Stomach (tissue), 9 donors: ENCODE results near the gene EFCC1. TPM values are rescaled to one million over a fixed set of nuclear protein-coding genes. Genes with fewer than 3 reads are reported as not detected.

Experiments
- DNase-seq, 2 donors: peaks; one replicate each; pipeline versions ENCODE4 v3.0.0 to v3.0.0-alpha.2; 2013 to 2019
- H3K27ac ChIP-seq, 5 donors: fragments of 200-600 bp in 4 of 5; sonication (generic) in 4 of 5; one replicate each; pipeline ENCODE4 v1.5.1; 2013 to 2019; ENCODE audit warnings: mild to moderate bottlenecking in 1 of 5, moderate library complexity in 1 of 5
- H3K27me3 ChIP-seq, 3 donors: fragments of 200-600 bp; sonication (generic); one replicate each; pipeline ENCODE4 v1.5.1; 2017 to 2019; ENCODE audit warnings: mixed run types in 1 of 3
- H3K36me3 ChIP-seq, 4 donors: fragments of 200-600 bp; sonication (generic); 1 replicate in 3 of 4; 2 replicates in 1 of 4; pipeline ENCODE4 v1.5.1; 2016 to 2019
- H3K4me1 ChIP-seq, 4 donors: fragments of 200-600 bp; sonication (generic); one replicate each; pipeline ENCODE4 v1.5.1; 2016 to 2019
- H3K4me3 ChIP-seq, 4 donors: fragments of 200-600 bp; sonication (generic) in 3 of 4; one replicate each; pipeline ENCODE4 v1.5.1; 2016 to 2019; ENCODE audit warnings: mild to moderate bottlenecking in 1 of 4
- H3K9me3 ChIP-seq, 4 donors: fragments of 200-600 bp; sonication (generic); one replicate each; pipeline ENCODE4 v1.5.1; 2016 to 2019
- EP300 ChIP-seq: sonication (generic); formaldehyde crosslinking; IDR thresholded peaks from one replicate; pipeline ENCODE4 v1.6.1; 2017; ENCODE audit warnings: antibody characterized with exemption
- POLR2A ChIP-seq, 4 donors: fragments of 450-650 bp; IDR thresholded peaks; one replicate each; pipeline ENCODE4 v1.6.1; 2016; ENCODE audit warnings: antibody characterized with exemption in 4 of 4, control low read depth in 2 of 4, mild to moderate bottlenecking in 1 of 4, moderate library complexity in 1 of 4
- POLR2AphosphoS5 ChIP-seq, 3 donors: sonication (generic); formaldehyde crosslinking; IDR thresholded peaks; one replicate each; pipeline ENCODE4 v1.6.1; 2016; ENCODE audit warnings: antibody characterized with exemption in 3 of 3
- WGBS, 5 donors: extraction: QIAGEN DNeasy Blood & Tissue Kit in 3 of 5; methylation state at CpG; one replicate each; pipeline versions ENCODE4 v1.1.5 to v1.1.7; 2013 to 2018; 5-methylcytosine and 5-hydroxymethylcytosine counted together
- intact Hi-C: fragments of 100-400 bp; cut with DNase I; formaldehyde crosslinking; loops from one replicate; pipeline ENCODE4 v1.15.1; 2023; ENCODE audit warnings: low total_unique reads
- polyA plus RNA-seq, 3 donors: library from polyadenylated mRNA; stranded (reverse); fragments of 200-250 nt; gene quantifications; one replicate each; pipeline ENCODE4 v1.2.3, GENCODE V29; 2013
- total RNA-seq, 5 donors: library from RNA; depleted of rRNA; stranded (reverse); fragments of >200 nt; gene quantifications; one replicate each; pipeline versions ENCODE4 v1.1.0 to v1.2.3, GENCODE V29; 2014 to 2016
- TF ChIP-seq, protein P1 (sequence below), 7 experiments: fragments of 450-650 bp in 4 of 7; fragments of 200-600 bp in 3 of 7; sonication (generic) in 3 of 7; IDR thresholded peaks; one replicate each; pipeline ENCODE4 v1.5.1; 2016 to 2019; ENCODE audit warnings: antibody characterized with exemption in 7 of 7, control low read depth in 2 of 7, mild to moderate bottlenecking in 1 of 7
- donor health status: healthy with polysubstance abuse.
- donor health status: Bipolar disorder and iron deficiency.
- donor health status: healthy.

Gene EFCC1
- total and polyA plus RNA-seq, 8 donors, result 1.0 to 13.9 (median 9.2) TPM

DNA sequence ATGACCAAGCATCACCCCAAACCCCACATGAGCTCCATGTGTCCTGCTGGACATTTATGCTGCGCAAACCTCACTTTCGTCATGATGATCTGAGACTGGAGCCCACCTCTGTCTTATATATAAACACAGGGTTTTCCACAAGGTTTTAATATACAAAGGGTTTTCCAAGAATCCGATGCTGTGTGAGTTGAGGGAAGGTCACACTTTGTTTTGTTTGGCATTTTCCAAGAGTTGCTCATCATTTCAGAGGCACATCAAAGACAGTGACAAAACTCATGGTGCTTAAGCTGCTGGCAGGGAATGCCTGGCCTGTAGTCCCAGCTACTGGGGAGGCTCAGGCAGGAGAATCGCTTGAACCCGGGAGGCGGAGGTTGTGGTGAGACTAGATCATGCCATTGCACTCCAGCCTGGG is 20.0 kb downstream of the EFCC1 start:
- TF ChIP-seq POLR2AphosphoS5 (IDR thresholded peaks at IDR 0.05), result no peak
- no peak for TF ChIP-seq POLR2A (IDR thresholded peaks at IDR 0.05)
- TF ChIP-seq EP300, result no peak
- TF ChIP-seq, protein P1, sequence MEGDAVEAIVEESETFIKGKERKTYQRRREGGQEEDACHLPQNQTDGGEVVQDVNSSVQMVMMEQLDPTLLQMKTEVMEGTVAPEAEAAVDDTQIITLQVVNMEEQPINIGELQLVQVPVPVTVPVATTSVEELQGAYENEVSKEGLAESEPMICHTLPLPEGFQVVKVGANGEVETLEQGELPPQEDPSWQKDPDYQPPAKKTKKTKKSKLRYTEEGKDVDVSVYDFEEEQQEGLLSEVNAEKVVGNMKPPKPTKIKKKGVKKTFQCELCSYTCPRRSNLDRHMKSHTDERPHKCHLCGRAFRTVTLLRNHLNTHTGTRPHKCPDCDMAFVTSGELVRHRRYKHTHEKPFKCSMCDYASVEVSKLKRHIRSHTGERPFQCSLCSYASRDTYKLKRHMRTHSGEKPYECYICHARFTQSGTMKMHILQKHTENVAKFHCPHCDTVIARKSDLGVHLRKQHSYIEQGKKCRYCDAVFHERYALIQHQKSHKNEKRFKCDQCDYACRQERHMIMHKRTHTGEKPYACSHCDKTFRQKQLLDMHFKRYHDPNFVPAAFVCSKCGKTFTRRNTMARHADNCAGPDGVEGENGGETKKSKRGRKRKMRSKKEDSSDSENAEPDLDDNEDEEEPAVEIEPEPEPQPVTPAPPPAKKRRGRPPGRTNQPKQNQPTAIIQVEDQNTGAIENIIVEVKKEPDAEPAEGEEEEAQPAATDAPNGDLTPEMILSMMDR (IDR thresholded peaks at IDR 0.05), result no peak
- no peaks in the 10 kb centered on the region for H3K36me3 ChIP-seq
- no peak for DNase-seq
- no peaks in the 10 kb centered on the region for H3K27me3 ChIP-seq
- no peak overlapping the region for H3K4me3 ChIP-seq
- intact Hi-C loops, result no loop called here
- no peaks in the 10 kb centered on the region for H3K9me3 ChIP-seq
- 66 to 87% (median 82%) methylated on average over 6 of the region's 6 CpGs for WGBS, 5 donors
- H3K27ac ChIP-seq, result peak overlapping the region in 4 of 5 donors; percentile 62 to 87 (median 70)
- H3K4me1 ChIP-seq, result peaks cover 22 to 65% (median 33%) of the 10 kb centered on the region in 4 donors

DNA sequence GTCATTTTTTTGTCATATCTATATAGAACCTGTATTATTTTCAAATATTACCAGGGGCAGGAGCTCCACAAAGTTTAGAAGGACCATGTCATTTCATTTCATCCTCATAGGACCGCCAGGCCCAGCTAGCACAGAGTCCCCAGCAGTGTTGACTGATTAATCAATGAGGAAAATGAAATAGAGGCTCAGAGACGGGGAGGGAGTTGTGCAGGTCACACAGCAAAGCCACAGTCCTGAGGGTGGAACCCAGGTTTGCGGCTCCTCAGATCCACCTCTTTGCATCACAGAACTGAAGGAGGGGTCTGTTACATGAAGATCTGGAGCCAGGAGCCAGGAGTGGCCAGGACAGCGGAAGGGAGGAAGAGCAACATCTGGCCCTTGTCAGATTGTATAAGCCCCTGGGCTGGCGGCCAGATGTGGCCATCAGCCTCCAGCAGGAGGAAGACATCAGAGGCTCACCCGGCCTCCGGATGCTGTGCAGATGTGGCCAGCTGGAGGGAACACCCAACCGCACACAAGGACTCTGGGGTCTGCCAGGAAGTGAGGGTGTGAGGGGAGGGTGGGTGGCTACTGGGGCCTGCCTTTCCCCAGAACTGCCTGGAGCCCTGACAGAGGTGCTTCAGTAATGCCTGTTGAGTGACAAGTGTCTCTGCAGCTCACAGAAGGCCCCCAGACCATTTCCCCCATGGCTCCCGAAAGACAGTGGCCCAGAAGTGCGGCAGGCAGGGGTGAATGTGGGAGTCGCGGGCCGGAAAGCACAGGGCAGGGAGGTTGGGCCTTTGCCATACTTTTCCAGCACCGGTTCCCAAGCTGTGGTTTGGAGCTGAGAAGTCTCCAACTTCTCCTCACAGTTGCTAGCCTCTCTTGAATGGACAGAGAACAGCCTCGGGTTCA is 21.3 kb downstream of the EFCC1 start:
- 63 to 71% (median 66%) methylated on average over 14 to 15 of the region's 15 CpGs for WGBS, 5 donors
- DNase-seq, result peak; percentile 57 to 91

DNA sequence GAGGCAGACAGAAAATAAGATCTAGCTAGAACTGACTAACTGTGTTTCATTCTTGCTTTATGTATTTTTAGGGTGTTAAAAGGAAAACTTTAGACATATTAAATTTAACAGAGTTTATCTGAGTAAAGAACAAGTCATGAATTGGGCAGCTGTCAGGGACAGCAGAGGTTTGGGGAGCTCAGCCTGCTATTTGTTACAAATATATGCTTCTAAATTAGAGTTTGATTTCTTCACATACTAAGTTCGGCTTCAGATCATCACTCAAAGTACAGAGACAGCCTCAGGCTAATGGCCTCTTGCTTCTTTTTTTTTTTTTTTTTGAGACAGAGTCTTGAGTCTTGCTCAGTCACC is 21.9 kb downstream of the EFCC1 start:
- H3K4me3 ChIP-seq, result no peak overlapping the region
- H3K9me3 ChIP-seq, result no peaks in the 10 kb centered on the region
- H3K4me1 ChIP-seq, result peaks cover 27 to 64% (median 35%) of the 10 kb centered on the region in 4 donors
- TF ChIP-seq POLR2AphosphoS5 (IDR thresholded peaks at IDR 0.05) (no peak), EP300 (no peak), POLR2A (IDR thresholded peaks at IDR 0.05) (no peak)
- TF ChIP-seq, protein P1 (IDR thresholded peaks at IDR 0.05), result no peak
- no peaks in the 10 kb centered on the region for H3K36me3 ChIP-seq
- peak overlapping the region; percentile 43 to 87 (median 54) for H3K27ac ChIP-seq
- intact Hi-C loops, result no loop called here
- no peak for DNase-seq
- 65 to 85% (median 80%) methylated on average over 1 of the region's 1 CpG for WGBS, 5 donors
- H3K27me3 ChIP-seq, result no peaks in the 10 kb centered on the region

More for the DNA sequence above, 21.3 kb downstream of the EFCC1 start:
- Histone ChIP-seq H3K27ac (peak overlapping the region; percentile 49 to 87 (median 54)), H3K36me3 (no peaks in the 10 kb centered on the region), H3K9me3 (no peaks in the 10 kb centered on the region), H3K27me3 (no peaks in the 10 kb centered on the region), H3K4me3 (no peak overlapping the region), H3K4me1 (peaks cover 23 to 64% (median 33%) of the 10 kb centered on the region in 4 donors)
- no peak for TF ChIP-seq POLR2A (IDR thresholded peaks at IDR 0.05)
- peak; percentile 35 to 81 (median 38) for TF ChIP-seq POLR2AphosphoS5 (IDR thresholded peaks at IDR 0.05)
- intact Hi-C loops, result no loop called here

DNA sequence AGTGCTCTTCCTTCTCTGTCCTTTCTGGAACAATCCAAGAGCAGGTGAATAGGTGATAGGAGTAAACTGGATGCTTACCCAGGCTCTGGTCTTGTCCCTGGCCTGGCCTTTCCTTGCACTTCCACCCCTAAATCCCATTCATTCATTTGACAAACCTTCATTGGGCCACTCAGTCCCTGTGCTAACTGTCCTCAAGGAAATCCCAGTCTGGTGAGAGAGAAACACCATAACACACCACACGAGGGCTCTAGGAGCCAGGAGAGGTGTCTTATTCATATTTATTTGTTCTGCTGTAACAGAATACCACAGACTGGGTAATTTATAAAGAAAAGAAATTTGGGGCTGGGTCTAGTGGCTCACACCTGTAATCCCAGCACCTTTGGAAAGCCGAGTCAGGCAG is 22.8 kb downstream of the EFCC1 start:
- H3K4me1 ChIP-seq, result peaks cover 27 to 64% (median 35%) of the 10 kb centered on the region in 4 donors
- H3K4me3 ChIP-seq, result no peak overlapping the region
- intact Hi-C loops, result no loop called here
- H3K27ac ChIP-seq, result peak overlapping the region in 3 of 5 donors; percentile 10 to 87 (median 73)
- no peaks in the 10 kb centered on the region for H3K27me3 ChIP-seq
- H3K9me3 ChIP-seq, result no peaks in the 10 kb centered on the region
- peak in 1 of 2 donors; percentile 59 for DNase-seq
- WGBS, 5 donors, result 29 to 50% (median 40%) methylated on average over 2 of the region's 2 CpGs
- TF ChIP-seq, protein P1 (IDR thresholded peaks at IDR 0.05), result peak in 3 of 7 experiments; percentile 9 to 54 (median 26)
- no peak for TF ChIP-seq POLR2AphosphoS5 (IDR thresholded peaks at IDR 0.05)
- no peaks in the 10 kb centered on the region for H3K36me3 ChIP-seq
